Measurements from ENCODE around the gene ABLIM1. TPM values are rescaled to one million over a fixed set of nuclear protein-coding genes. Genes with fewer than 3 reads are reported as not detected.
"Not testable (repeated sequence)": the region's sequence is repeated elsewhere in the genome, so short reads cannot be mapped to it uniquely, and the experiment has no call there.

ABLIM1 gene
- total and polyA plus RNA-seq, 4 experiments from 2014 or later: 129 to 202 (median 188) TPM

GRCh38 chr10:114696301-114696700, 38.2 kb upstream of the ABLIM1 start:
- Mint-ChIP-seq H3K27ac (peak overlapping the region in 1 of 7 donors; percentile 49), H3K4me1 (peaks cover 0 to 11% (median 4%) of the 10 kb centered on the region in 4 donors)
- H3K36me3 ChIP-seq (ENCODE audit: insufficient read depth, low read length); DNase-seq; H3K9me3 Mint-ChIP-seq; intact Hi-C loops (cut with micrococcal nuclease); H3K27me3 ChIP-seq (ENCODE audit: insufficient read depth, low read length); H3K36me3 Mint-ChIP-seq; H3K27me3 Mint-ChIP-seq; H3K4me3 Mint-ChIP-seq; POLR2A ChIA-PET (ENCODE audit: partially characterized antibody); H3K4me3 ChIP-seq (ENCODE audit: low read length in 2 of 2); H3K27ac ChIP-seq (ENCODE audit: low read depth, low read length); H3K9me3 ChIP-seq (ENCODE audit: control insufficient read depth in 1 of 2, low read length in 2 of 2): not testable (repeated sequence)
- H3K4me1 ChIP-seq (ENCODE audit: insufficient read depth, low read length): peaks cover 15% of the 10 kb centered on the region
- CTCF ChIA-PET (ENCODE audit: partially characterized antibody): interaction anchor here (0.6 to 3.1 kb wide), 2 partner anchors 146 to 225 kb away, joined by 3 to 20 read pairs; no protein-coding TSS in a partner anchor

GRCh38 chr10:114694752-114695151, 36.7 kb upstream of the ABLIM1 start:
- Mint-ChIP-seq H3K4me1 (peaks cover 0 to 11% (median 4%) of the 10 kb centered on the region in 4 donors), H3K27me3 (peaks cover 5 to 7% of the 10 kb centered on the region in 2 donors), H3K36me3 (no peaks in the 10 kb centered on the region), H3K4me3 (peak overlapping the region in 1 of 8 donors; percentile 4), H3K9me3 (no peaks in the 10 kb centered on the region), H3K27ac (no peak overlapping the region)
- peaks cover 15% of the 10 kb centered on the region for H3K4me1 ChIP-seq (ENCODE audit: insufficient read depth, low read length)
- ChIA-PET CTCF (ENCODE audit: partially characterized antibody) (interaction anchor here (0.8 to 3.2 kb wide), 11 partner anchors 9 to 391 kb away, joined by 3 to 31 read pairs (median 4); no protein-coding TSS in a partner anchor), POLR2A (ENCODE audit: partially characterized antibody) (interaction anchor here (1.1 kb wide), 1 partner anchor 223 kb away, joined by 3 read pairs; no protein-coding TSS in a partner anchor)
- no peaks in the 10 kb centered on the region for H3K36me3 ChIP-seq (ENCODE audit: insufficient read depth, low read length)
- intact Hi-C loops (cut with micrococcal nuclease): loop anchor here (1.0 to 2.0 kb wide), 3 partner anchors 144 to 390 kb away; no protein-coding TSS in a partner anchor
- H3K4me3 ChIP-seq (ENCODE audit: low read length in 2 of 2): no peak overlapping the region
- H3K27ac ChIP-seq (ENCODE audit: low read depth, low read length): no peak overlapping the region
- H3K27me3 ChIP-seq (ENCODE audit: insufficient read depth, low read length): no peaks in the 10 kb centered on the region
- peak in 3 of 5 donors; percentile 12 to 18 (median 12) for DNase-seq
- no peaks in the 10 kb centered on the region for H3K9me3 ChIP-seq (ENCODE audit: control insufficient read depth in 1 of 2, low read length in 2 of 2)

GRCh38 chr10:114694062-114694461, 36.0 kb upstream of the ABLIM1 start:
- Histone ChIP-seq H3K4me1 (ENCODE audit: insufficient read depth, low read length) (peaks cover 15% of the 10 kb centered on the region), H3K27me3 (ENCODE audit: insufficient read depth, low read length) (no peaks in the 10 kb centered on the region), H3K27ac (ENCODE audit: low read depth, low read length) (no peak overlapping the region), H3K36me3 (ENCODE audit: insufficient read depth, low read length) (no peaks in the 10 kb centered on the region), H3K4me3 (ENCODE audit: low read length in 2 of 2) (no peak overlapping the region), H3K9me3 (ENCODE audit: control insufficient read depth in 1 of 2, low read length in 2 of 2) (no peaks in the 10 kb centered on the region)
- peaks cover 0 to 11% (median 4%) of the 10 kb centered on the region in 4 donors for H3K4me1 Mint-ChIP-seq
- H3K27ac Mint-ChIP-seq: peak overlapping the region in 4 of 7 donors; percentile 12 to 74 (median 32)
- H3K27me3 Mint-ChIP-seq: peaks cover 5 to 7% of the 10 kb centered on the region in 2 donors
- peak in 4 of 5 donors; percentile 12 to 31 (median 22) for DNase-seq
- intact Hi-C loops (cut with micrococcal nuclease): loop anchor here (1.0 to 2.0 kb wide), 3 partner anchors 144 to 389 kb away; no protein-coding TSS in a partner anchor
- peak overlapping the region in 3 of 8 donors; percentile 28 to 41 (median 32) for H3K4me3 Mint-ChIP-seq
- H3K9me3 Mint-ChIP-seq: no peaks in the 10 kb centered on the region
- CTCF ChIA-PET (ENCODE audit: partially characterized antibody): interaction anchor here (0.6 to 3.2 kb wide), 13 partner anchors 10 to 390 kb away, joined by 3 to 31 read pairs (median 4); no protein-coding TSS in a partner anchor
- no peaks in the 10 kb centered on the region for H3K36me3 Mint-ChIP-seq
- POLR2A ChIA-PET (ENCODE audit: partially characterized antibody): interaction anchor here (0.6 to 1.5 kb wide), 3 partner anchors 153 to 222 kb away, joined by 3 to 4 read pairs (median 3); no protein-coding TSS in a partner anchor

GRCh38 chr10:114691442-114691941, 33.4 kb upstream of the ABLIM1 start:
- Mint-ChIP-seq H3K27me3 (peaks cover under 1% of the 10 kb centered on the region in 2 donors), H3K4me3 (no peak overlapping the region), H3K36me3 (no peaks in the 10 kb centered on the region), H3K4me1 (peaks cover 0 to 11% (median 4%) of the 10 kb centered on the region in 4 donors), H3K9me3 (no peaks in the 10 kb centered on the region), H3K27ac (peak overlapping the region in 1 of 7 donors; percentile 8)
- intact Hi-C loops (cut with micrococcal nuclease): no loop called here
- DNase-seq: no peak
- H3K4me1 ChIP-seq (ENCODE audit: insufficient read depth, low read length): peaks cover 15% of the 10 kb centered on the region
- no peak overlapping the region for H3K4me3 ChIP-seq (ENCODE audit: low read length in 2 of 2)
- ChIA-PET POLR2A (ENCODE audit: partially characterized antibody) (no interaction called here), CTCF (ENCODE audit: partially characterized antibody) (interaction anchor here (0.7 to 1.3 kb wide), 3 partner anchors 9 to 220 kb away, joined by 3 to 4 read pairs (median 3); no protein-coding TSS in a partner anchor)
- H3K27me3 ChIP-seq (ENCODE audit: insufficient read depth, low read length): no peaks in the 10 kb centered on the region
- no peaks in the 10 kb centered on the region for H3K9me3 ChIP-seq (ENCODE audit: control insufficient read depth in 1 of 2, low read length in 2 of 2)
- no peak overlapping the region for H3K27ac ChIP-seq (ENCODE audit: low read depth, low read length)
- no peaks in the 10 kb centered on the region for H3K36me3 ChIP-seq (ENCODE audit: insufficient read depth, low read length)

GRCh38 chr10:114688786-114689185, 30.7 kb upstream of the ABLIM1 start:
- H3K36me3 Mint-ChIP-seq: no peaks in the 10 kb centered on the region
- Histone ChIP-seq H3K36me3 (ENCODE audit: insufficient read depth, low read length) (no peaks in the 10 kb centered on the region), H3K27me3 (ENCODE audit: insufficient read depth, low read length) (no peaks in the 10 kb centered on the region), H3K9me3 (ENCODE audit: control insufficient read depth in 1 of 2, low read length in 2 of 2) (no peaks in the 10 kb centered on the region), H3K4me3 (ENCODE audit: low read length in 2 of 2) (no peak overlapping the region), H3K4me1 (ENCODE audit: insufficient read depth, low read length) (peaks cover 3% of the 10 kb centered on the region), H3K27ac (ENCODE audit: low read depth, low read length) (no peak overlapping the region)
- H3K4me3 Mint-ChIP-seq: no peak overlapping the region
- no peak overlapping the region for H3K27ac Mint-ChIP-seq
- POLR2A ChIA-PET (ENCODE audit: partially characterized antibody): no interaction called here
- no peaks in the 10 kb centered on the region for H3K9me3 Mint-ChIP-seq
- intact Hi-C loops (cut with micrococcal nuclease): no loop called here
- H3K27me3 Mint-ChIP-seq: no peaks in the 10 kb centered on the region
- no peak for DNase-seq
- H3K4me1 Mint-ChIP-seq: no peaks in the 10 kb centered on the region
- CTCF ChIA-PET (ENCODE audit: partially characterized antibody): no interaction called here

- no peaks in the 10 kb centered on the region for H3K27me3 Mint-ChIP-seq
- ChIA-PET CTCF (ENCODE audit: partially characterized antibody) (no interaction called here), POLR2A (ENCODE audit: partially characterized antibody) (no interaction called here)
- Histone ChIP-seq H3K4me3 (ENCODE audit: low read length in 2 of 2) (no peak overlapping the region), H3K27ac (ENCODE audit: low read depth, low read length) (no peak overlapping the region), H3K36me3 (ENCODE audit: insufficient read depth, low read length) (no peaks in the 10 kb centered on the region), H3K9me3 (ENCODE audit: control insufficient read depth in 1 of 2, low read length in 2 of 2) (no peaks in the 10 kb centered on the region), H3K4me1 (ENCODE audit: insufficient read depth, low read length) (no peaks in the 10 kb centered on the region), H3K27me3 (ENCODE audit: insufficient read depth, low read length) (no peaks in the 10 kb centered on the region)
- DNase-seq: no peak
- H3K4me1 Mint-ChIP-seq: no peaks in the 10 kb centered on the region
- no peaks in the 10 kb centered on the region for H3K9me3 Mint-ChIP-seq
- no peak overlapping the region for H3K27ac Mint-ChIP-seq
- intact Hi-C loops (cut with micrococcal nuclease): no loop called here
- H3K4me3 Mint-ChIP-seq: no peak overlapping the region
- H3K36me3 Mint-ChIP-seq: no peaks in the 10 kb centered on the region
These were observed 29.4 kb upstream of the ABLIM1 start for GRCh38 chr10:114687459-114687858.

- intact Hi-C loops (cut with micrococcal nuclease): no loop called here
- Histone ChIP-seq H3K9me3 (ENCODE audit: control insufficient read depth in 1 of 2, low read length in 2 of 2) (no peaks in the 10 kb centered on the region), H3K27me3 (ENCODE audit: insufficient read depth, low read length) (no peaks in the 10 kb centered on the region), H3K4me3 (ENCODE audit: low read length in 2 of 2) (no peak overlapping the region), H3K27ac (ENCODE audit: low read depth, low read length) (no peak overlapping the region), H3K36me3 (ENCODE audit: insufficient read depth, low read length) (no peaks in the 10 kb centered on the region), H3K4me1 (ENCODE audit: insufficient read depth, low read length) (no peaks in the 10 kb centered on the region)
- DNase-seq: no peak
- ChIA-PET POLR2A (ENCODE audit: partially characterized antibody) (no interaction called here), CTCF (ENCODE audit: partially characterized antibody) (no interaction called here)
- Mint-ChIP-seq H3K27ac (no peak overlapping the region), H3K4me3 (no peak overlapping the region), H3K27me3 (no peaks in the 10 kb centered on the region), H3K4me1 (no peaks in the 10 kb centered on the region), H3K9me3 (no peaks in the 10 kb centered on the region), H3K36me3 (no peaks in the 10 kb centered on the region)
These were observed 27.9 kb upstream of the ABLIM1 start for GRCh38 chr10:114686013-114686412.

All from CD4-positive, alpha-beta memory T cell (primary cell).